ENCODE measurements around the gene LTBP2.

The LTBP2 gene

GRCh38 chr14:74591899-74592298 is 20.1 kb downstream of the LTBP2 start:
- TF ChIP-seq, protein P1, sequence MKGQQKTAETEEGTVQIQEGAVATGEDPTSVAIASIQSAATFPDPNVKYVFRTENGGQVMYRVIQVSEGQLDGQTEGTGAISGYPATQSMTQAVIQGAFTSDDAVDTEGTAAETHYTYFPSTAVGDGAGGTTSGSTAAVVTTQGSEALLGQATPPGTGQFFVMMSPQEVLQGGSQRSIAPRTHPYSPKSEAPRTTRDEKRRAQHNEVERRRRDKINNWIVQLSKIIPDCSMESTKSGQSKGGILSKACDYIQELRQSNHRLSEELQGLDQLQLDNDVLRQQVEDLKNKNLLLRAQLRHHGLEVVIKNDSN (IDR thresholded peaks at IDR 0.05) = no peak
- TF ChIP-seq REST (IDR thresholded peaks at IDR 0.05; ENCODE audit: low read depth) = no peak
- TF ChIP-seq ZBTB7A (IDR thresholded peaks at IDR 0.05; ENCODE audit: low read depth) = no peak
- no peak for TF ChIP-seq YY1 (IDR thresholded peaks at IDR 0.05; ENCODE audit: low read depth)
- no peak for TF ChIP-seq RAD21 (IDR thresholded peaks at IDR 0.05; ENCODE audit: low read depth)
- TF ChIP-seq CREB1 (IDR thresholded peaks at IDR 0.05; ENCODE audit: low read depth) = no peak
- TF ChIP-seq NFIC (IDR thresholded peaks at IDR 0.05) = no peak
- TF ChIP-seq FOXM1 (IDR thresholded peaks at IDR 0.05; ENCODE audit: borderline replicate concordance, low read depth) = no peak
- TF ChIP-seq, protein P2, sequence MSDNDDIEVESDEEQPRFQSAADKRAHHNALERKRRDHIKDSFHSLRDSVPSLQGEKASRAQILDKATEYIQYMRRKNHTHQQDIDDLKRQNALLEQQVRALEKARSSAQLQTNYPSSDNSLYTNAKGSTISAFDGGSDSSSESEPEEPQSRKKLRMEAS (IDR thresholded peaks at IDR 0.05) = no peak
- no peak for TF ChIP-seq CEBPB (IDR thresholded peaks at IDR 0.05)
- no peak for TF ChIP-seq TEAD4 (IDR thresholded peaks at IDR 0.05)
- no peak for TF ChIP-seq TCF12 (IDR thresholded peaks at IDR 0.05; ENCODE audit: low read depth)
- no peak for TF ChIP-seq TAF1 (IDR thresholded peaks at IDR 0.05; ENCODE audit: low read depth)
- no peak for TF ChIP-seq EP300 (IDR thresholded peaks at IDR 0.05; ENCODE audit: borderline replicate concordance)
- TF ChIP-seq EGR1 (IDR thresholded peaks at IDR 0.05) = no peak

GRCh38 chr14:74591394-74591793 is 20.6 kb downstream of the LTBP2 start:
- TF ChIP-seq REST (IDR thresholded peaks at IDR 0.05; ENCODE audit: low read depth) (no peak), EGR1 (IDR thresholded peaks at IDR 0.05) (no peak), TCF12 (IDR thresholded peaks at IDR 0.05; ENCODE audit: low read depth) (no peak), ZBTB7A (IDR thresholded peaks at IDR 0.05; ENCODE audit: low read depth) (no peak), TAF1 (IDR thresholded peaks at IDR 0.05; ENCODE audit: low read depth) (no peak), CEBPB (IDR thresholded peaks at IDR 0.05) (no peak), CREB1 (IDR thresholded peaks at IDR 0.05; ENCODE audit: low read depth) (no peak)
- TF ChIP-seq, protein P2 (IDR thresholded peaks at IDR 0.05) = no peak

DNA sequence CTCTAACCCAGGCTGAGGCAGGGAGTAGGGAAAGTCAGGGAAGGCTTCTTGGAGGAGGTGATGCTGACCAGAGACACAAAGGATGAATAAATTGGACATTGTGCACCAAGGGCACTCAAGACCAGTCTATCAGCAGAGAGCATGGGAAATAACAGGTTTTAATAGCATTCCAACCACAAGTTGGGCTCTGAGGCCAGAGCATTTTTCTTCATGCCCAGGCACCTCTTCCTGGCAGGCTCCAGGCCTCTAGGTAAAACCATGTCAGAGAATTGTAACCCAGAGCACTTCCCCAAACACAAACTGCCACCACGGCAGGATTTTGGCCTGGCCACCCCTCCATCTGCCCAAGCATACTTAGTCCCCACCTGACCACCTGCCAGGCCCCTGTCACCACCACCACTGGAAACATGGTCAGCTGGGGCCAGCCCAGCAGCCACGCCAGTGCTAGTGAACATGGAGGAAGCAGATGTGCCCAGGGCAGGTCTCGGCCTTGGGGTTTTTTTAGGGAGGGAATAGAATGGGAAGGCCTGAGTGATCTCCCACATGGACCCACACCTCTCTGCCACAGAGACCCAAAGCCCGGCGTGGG is 22.7 kb downstream of the LTBP2 start:
- TF ChIP-seq NFIC (IDR thresholded peaks at IDR 0.05) = no peak
- TF ChIP-seq RAD21 (IDR thresholded peaks at IDR 0.05; ENCODE audit: low read depth) = no peak
- TF ChIP-seq FOXM1 (IDR thresholded peaks at IDR 0.05; ENCODE audit: borderline replicate concordance, low read depth) = no peak
- TF ChIP-seq YY1 (IDR thresholded peaks at IDR 0.05; ENCODE audit: low read depth) = no peak
- TF ChIP-seq, protein P1 (IDR thresholded peaks at IDR 0.05) = no peak
- no peak for TF ChIP-seq EP300 (IDR thresholded peaks at IDR 0.05; ENCODE audit: borderline replicate concordance)
- no peak for TF ChIP-seq ZBTB7A (IDR thresholded peaks at IDR 0.05; ENCODE audit: low read depth)
- no peak for TF ChIP-seq TCF12 (IDR thresholded peaks at IDR 0.05; ENCODE audit: low read depth)
- TF ChIP-seq REST (IDR thresholded peaks at IDR 0.05; ENCODE audit: low read depth) = no peak
- TF ChIP-seq TAF1 (IDR thresholded peaks at IDR 0.05; ENCODE audit: low read depth) = no peak
- TF ChIP-seq CREB1 (IDR thresholded peaks at IDR 0.05; ENCODE audit: low read depth) = no peak
- no peak for TF ChIP-seq EGR1 (IDR thresholded peaks at IDR 0.05)
- TF ChIP-seq CEBPB (IDR thresholded peaks at IDR 0.05) = no peak
- no peak for TF ChIP-seq TEAD4 (IDR thresholded peaks at IDR 0.05)
- TF ChIP-seq, protein P2 (IDR thresholded peaks at IDR 0.05) = no peak

GRCh38 chr14:74587363-74587707 is 24.7 kb downstream of the LTBP2 start:
- TF ChIP-seq, protein P1 (IDR thresholded peaks at IDR 0.05) = no peak
- TF ChIP-seq RAD21 (IDR thresholded peaks at IDR 0.05; ENCODE audit: low read depth) (no peak), CREB1 (IDR thresholded peaks at IDR 0.05; ENCODE audit: low read depth) (no peak), ZBTB7A (IDR thresholded peaks at IDR 0.05; ENCODE audit: low read depth) (no peak), NFIC (IDR thresholded peaks at IDR 0.05) (no peak), YY1 (IDR thresholded peaks at IDR 0.05; ENCODE audit: low read depth) (no peak)
